Epithelial cell of esophagus (primary cell): ENCODE results near the gene LGALS1.

Experiments
- DNase-seq: peaks from one replicate; pipeline ENCODE4 v3.0.0; 2010; ENCODE audit warnings: low read depth
- H3K4me3 ChIP-seq: 2 replicates; pipeline ENCODE4 v1.5.1; 2011; ENCODE audit warnings: mild to moderate bottlenecking, low read length, control low read depth
- CTCF ChIP-seq: IDR thresholded peaks from 2 replicates; pipeline ENCODE4 v1.5.1; 2011; ENCODE audit warnings: low read depth, mild to moderate bottlenecking, low read length, control low read depth, inconsistent platforms; ENCODE audit not compliant: insufficient read depth; ENCODE audit errors: missing control alignments

Gene LGALS1

GRCh38 chr22:37629928-37630327 lies 45.5 kb upstream of the LGALS1 start:
- no peak for DNase-seq
- no peak overlapping the region for H3K4me3 ChIP-seq
- TF ChIP-seq CTCF, result no peak

- DNase-seq, result no peak
- no peak for TF ChIP-seq CTCF
- no peak overlapping the region for H3K4me3 ChIP-seq
Measured at GRCh38 chr22:37630839-37631435, 44.5 kb upstream of the LGALS1 start.

GRCh38 chr22:37631448-37632173 lies 43.8 kb upstream of the LGALS1 start:
- no peak for DNase-seq
- no peak overlapping the region for H3K4me3 ChIP-seq
- no peak for TF ChIP-seq CTCF

- TF ChIP-seq CTCF, result no peak
- H3K4me3 ChIP-seq, result no peak overlapping the region
Measured at GRCh38 chr22:37632174-37633088, 43.0 kb upstream of the LGALS1 start.

GRCh38 chr22:37633089-37633624 lies 42.3 kb upstream of the LGALS1 start:
- TF ChIP-seq CTCF, result no peak
- H3K4me3 ChIP-seq, result no peak overlapping the region
- DNase-seq, result no peak

More at GRCh38 chr22:37632174-37633088, 43.0 kb upstream of the LGALS1 start:
- no peak for DNase-seq

- TF ChIP-seq CTCF, result no peak
- H3K4me3 ChIP-seq, result no peak overlapping the region
- no peak for DNase-seq
Measured at GRCh38 chr22:37633625-37634416, 41.6 kb upstream of the LGALS1 start.
